HEK293 (cell line): ENCODE measurements around the gene DPY19L3.

ENCODE experiments used
- INSM2 ChIP-seq: fragments of 450-650 bp; formaldehyde crosslinking; IDR thresholded peaks from 2 replicates; pipeline ENCODE4 v1.5.1; 2016; ENCODE audit warnings: missing biosample characterization, missing genetic modification characterization
- KLF1 ChIP-seq: fragments of 450-650 bp; formaldehyde crosslinking; IDR thresholded peaks from 2 replicates; pipeline ENCODE4 v1.5.1; 2016; ENCODE audit warnings: missing biosample characterization, missing genetic modification characterization
- KLF7 ChIP-seq: fragments of 450-650 bp; formaldehyde crosslinking; IDR thresholded peaks from 2 replicates; pipeline ENCODE4 v1.5.1; 2016; ENCODE audit warnings: missing biosample characterization, missing genetic modification characterization, borderline replicate concordance
- KLF9 ChIP-seq: fragments of 450-650 bp; formaldehyde crosslinking; IDR thresholded peaks from 2 replicates; pipeline ENCODE4 v1.5.1; 2016; ENCODE audit warnings: missing biosample characterization, missing genetic modification characterization, low read depth
- REPIN1 ChIP-seq: fragments of 450-650 bp; formaldehyde crosslinking; IDR thresholded peaks from 2 replicates; pipeline ENCODE4 v1.5.1; 2017; ENCODE audit warnings: missing biosample characterization, missing genetic modification characterization, low read depth
- SCRT2 ChIP-seq: fragments of 450-650 bp; formaldehyde crosslinking; IDR thresholded peaks from 2 replicates; pipeline ENCODE4 v1.5.1; 2016; ENCODE audit warnings: missing biosample characterization, missing genetic modification characterization
- YY2 ChIP-seq: fragments of 450-650 bp; formaldehyde crosslinking; IDR thresholded peaks from 2 replicates; pipeline ENCODE4 v1.5.1; 2016; ENCODE audit warnings: missing biosample characterization, missing genetic modification characterization
- ZBTB17 ChIP-seq: fragments of 450-650 bp; formaldehyde crosslinking; IDR thresholded peaks from 2 replicates; pipeline ENCODE4 v1.5.1; 2016; ENCODE audit warnings: missing biosample characterization, missing genetic modification characterization
- ZBTB21 ChIP-seq: fragments of 450-650 bp; formaldehyde crosslinking; IDR thresholded peaks from 2 replicates; pipeline ENCODE4 v1.5.1; 2017; ENCODE audit warnings: missing biosample characterization, missing genetic modification characterization
- ZBTB49 ChIP-seq: fragments of 450-650 bp; formaldehyde crosslinking; IDR thresholded peaks from 2 replicates; pipeline ENCODE4 v1.5.1; 2016; ENCODE audit warnings: missing biosample characterization, missing genetic modification characterization, low read depth
- ZFP41 ChIP-seq: fragments of 450-650 bp; formaldehyde crosslinking; IDR thresholded peaks from 2 replicates; pipeline ENCODE4 v1.5.1; 2016; ENCODE audit warnings: missing biosample characterization, missing genetic modification characterization, borderline replicate concordance
- ZNF121 ChIP-seq: fragments of 450-650 bp; formaldehyde crosslinking; IDR thresholded peaks from 2 replicates; pipeline ENCODE4 v1.5.1; 2016; ENCODE audit warnings: missing biosample characterization, missing genetic modification characterization
- ZNF132 ChIP-seq: fragments of 450-650 bp; formaldehyde crosslinking; IDR thresholded peaks from 2 replicates; pipeline ENCODE4 v1.5.1; 2017; ENCODE audit warnings: missing biosample characterization, missing genetic modification characterization, borderline replicate concordance
- ZNF138 ChIP-seq: fragments of 450-650 bp; formaldehyde crosslinking; IDR thresholded peaks from 2 replicates; pipeline ENCODE4 v1.5.1; 2016; ENCODE audit warnings: missing biosample characterization, missing genetic modification characterization, borderline replicate concordance
- ZNF341 ChIP-seq: fragments of 450-650 bp; formaldehyde crosslinking; IDR thresholded peaks from 2 replicates; pipeline ENCODE4; 2016; ENCODE audit warnings: low read depth, missing biosample characterization, missing genetic modification characterization
- ZNF391 ChIP-seq: fragments of 450-650 bp; formaldehyde crosslinking; IDR thresholded peaks from 2 replicates; pipeline ENCODE4 v1.5.1; 2016; ENCODE audit warnings: low read depth, missing biosample characterization, missing genetic modification characterization, borderline replicate concordance
- ZNF394 ChIP-seq: fragments of 450-650 bp; formaldehyde crosslinking; IDR thresholded peaks from 2 replicates; pipeline ENCODE4 v1.5.1; 2016; ENCODE audit warnings: missing biosample characterization, missing genetic modification characterization, mild to moderate bottlenecking, moderate library complexity, borderline replicate concordance
- ZNF501 ChIP-seq: fragments of 450-650 bp; formaldehyde crosslinking; IDR thresholded peaks from 2 replicates; pipeline ENCODE4 v1.5.1; 2016; ENCODE audit warnings: missing biosample characterization, missing genetic modification characterization
- ZNF558 ChIP-seq: fragments of 450-650 bp; formaldehyde crosslinking; IDR thresholded peaks from 2 replicates; pipeline ENCODE4 v1.5.1; 2016; ENCODE audit warnings: missing biosample characterization, missing genetic modification characterization
- ZNF561 ChIP-seq: fragments of 450-650 bp; IDR thresholded peaks from 2 replicates; pipeline ENCODE4 v1.5.1; 2018; ENCODE audit warnings: missing biosample characterization, missing genetic modification characterization, borderline replicate concordance
- ZNF600 ChIP-seq: fragments of 450-650 bp; formaldehyde crosslinking; IDR thresholded peaks from 2 replicates; pipeline ENCODE4 v1.5.1; 2016; ENCODE audit warnings: missing biosample characterization, missing genetic modification characterization
- ZNF610 ChIP-seq: fragments of 450-650 bp; formaldehyde crosslinking; IDR thresholded peaks from 2 replicates; pipeline ENCODE4 v1.5.1; 2016; ENCODE audit warnings: missing biosample characterization, missing genetic modification characterization, borderline replicate concordance
- ZNF621 ChIP-seq: fragments of 450-650 bp; formaldehyde crosslinking; IDR thresholded peaks from 2 replicates; pipeline ENCODE4 v1.5.1; 2017; ENCODE audit warnings: missing biosample characterization, missing genetic modification characterization
- ZNF658 ChIP-seq: fragments of 450-650 bp; formaldehyde crosslinking; IDR thresholded peaks from 2 replicates; pipeline ENCODE4; 2016; ENCODE audit warnings: missing biosample characterization, missing genetic modification characterization
- ZNF660 ChIP-seq: fragments of 450-650 bp; IDR thresholded peaks from 2 replicates; pipeline ENCODE4 v1.5.1; 2018; ENCODE audit warnings: missing biosample characterization, mild to moderate bottlenecking, missing genetic modification characterization
- ZNF692 ChIP-seq: fragments of 450-650 bp; formaldehyde crosslinking; IDR thresholded peaks from 2 replicates; pipeline ENCODE4 v1.5.1; 2016; ENCODE audit warnings: missing biosample characterization, missing genetic modification characterization
- ZNF701 ChIP-seq: fragments of 450-650 bp; formaldehyde crosslinking; IDR thresholded peaks from 2 replicates; pipeline ENCODE4 v1.5.1; 2016; ENCODE audit warnings: missing biosample characterization, missing genetic modification characterization
- ZNF768 ChIP-seq: fragments of 450-650 bp; formaldehyde crosslinking; IDR thresholded peaks from 2 replicates; pipeline ENCODE4 v1.5.1; 2018; ENCODE audit warnings: missing biosample characterization, mild to moderate bottlenecking, missing genetic modification characterization
- ZSCAN16 ChIP-seq: fragments of 450-650 bp; formaldehyde crosslinking; IDR thresholded peaks from 2 replicates; pipeline ENCODE4 v1.5.1; 2016; ENCODE audit warnings: missing biosample characterization, missing genetic modification characterization
- TF ChIP-seq, protein P1 (sequence below): fragments of 450-650 bp; formaldehyde crosslinking; IDR thresholded peaks from 2 replicates; pipeline ENCODE4 v1.5.1; 2016; ENCODE audit warnings: missing biosample characterization, missing genetic modification characterization
- TF ChIP-seq, protein P2 (sequence below): fragments of 450-650 bp; IDR thresholded peaks from 2 replicates; pipeline ENCODE4 v1.5.1; 2018; ENCODE audit warnings: missing biosample characterization, mild to moderate bottlenecking, missing genetic modification characterization

Gene DPY19L3

GRCh38 chr19:32406161-32407003, 812 bp downstream of the DPY19L3 start (continued):
- TF ChIP-seq, protein P1, sequence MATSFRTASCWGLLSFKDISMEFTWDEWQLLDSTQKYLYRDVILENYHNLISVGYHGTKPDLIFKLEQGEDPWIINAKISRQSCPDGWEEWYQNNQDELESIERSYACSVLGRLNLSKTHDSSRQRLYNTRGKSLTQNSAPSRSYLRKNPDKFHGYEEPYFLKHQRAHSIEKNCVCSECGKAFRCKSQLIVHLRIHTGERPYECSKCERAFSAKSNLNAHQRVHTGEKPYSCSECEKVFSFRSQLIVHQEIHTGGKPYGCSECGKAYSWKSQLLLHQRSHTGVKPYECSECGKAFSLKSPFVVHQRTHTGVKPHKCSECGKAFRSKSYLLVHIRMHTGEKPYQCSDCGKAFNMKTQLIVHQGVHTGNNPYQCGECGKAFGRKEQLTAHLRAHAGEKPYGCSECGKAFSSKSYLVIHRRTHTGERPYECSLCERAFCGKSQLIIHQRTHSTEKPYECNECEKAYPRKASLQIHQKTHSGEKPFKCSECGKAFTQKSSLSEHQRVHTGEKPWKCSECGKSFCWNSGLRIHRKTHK (tag by site-specific recombination), result no peak
- TF ChIP-seq INSM2 (tag by site-specific recombination) (peak; percentile 22; the same call in 1 of the 2 replicates), ZNF658 (tag by site-specific recombination) (no peak), ZNF132 (tag by site-specific recombination) (no peak), ZNF138 (tag by site-specific recombination) (no peak), ZSCAN16 (tag by site-specific recombination) (no peak; the same call in 1 of the 2 replicates), ZNF701 (no peak), ZFP41 (tag by site-specific recombination) (no peak), ZNF600 (peak; percentile 11; the same call in 1 of the 2 replicates), KLF9 (peak; percentile 56), REPIN1 (tag by site-specific recombination) (peak; percentile 67; the same call in 1 of the 2 replicates), ZNF768 (tag by site-specific recombination) (no peak), ZBTB49 (tag by site-specific recombination) (no peak), KLF1 (peak; percentile 47; the same call in 1 of the 2 replicates), SCRT2 (tag by site-specific recombination) (no peak), ZNF394 (tag by site-specific recombination) (peak; percentile 96), ZNF692 (tag by site-specific recombination) (peak; percentile 19; the same call in 1 of the 2 replicates), ZNF561 (tag by site-specific recombination) (0 out of 2 replicates have a peak, but pooled peaks have one; percentile 11), ZNF660 (tag by site-specific recombination) (0 out of 2 replicates have a peak, but pooled peaks have one; percentile 28), ZNF121 (peak; percentile 95), ZNF610 (tag by site-specific recombination) (peak; percentile 96), ZNF621 (no peak), ZNF341 (tag by site-specific recombination) (no peak), ZNF558 (tag by site-specific recombination) (no peak), YY2 (tag by site-specific recombination) (no peak), ZNF501 (tag by site-specific recombination) (no peak), ZBTB17 (peak; percentile 75), KLF7 (tag by site-specific recombination) (peak; percentile 59; the same call in 1 of the 2 replicates), ZBTB21 (tag by site-specific recombination) (0 out of 2 replicates have a peak, but pooled peaks have one; percentile 13), ZNF391 (no peak)
- TF ChIP-seq, protein P2, sequence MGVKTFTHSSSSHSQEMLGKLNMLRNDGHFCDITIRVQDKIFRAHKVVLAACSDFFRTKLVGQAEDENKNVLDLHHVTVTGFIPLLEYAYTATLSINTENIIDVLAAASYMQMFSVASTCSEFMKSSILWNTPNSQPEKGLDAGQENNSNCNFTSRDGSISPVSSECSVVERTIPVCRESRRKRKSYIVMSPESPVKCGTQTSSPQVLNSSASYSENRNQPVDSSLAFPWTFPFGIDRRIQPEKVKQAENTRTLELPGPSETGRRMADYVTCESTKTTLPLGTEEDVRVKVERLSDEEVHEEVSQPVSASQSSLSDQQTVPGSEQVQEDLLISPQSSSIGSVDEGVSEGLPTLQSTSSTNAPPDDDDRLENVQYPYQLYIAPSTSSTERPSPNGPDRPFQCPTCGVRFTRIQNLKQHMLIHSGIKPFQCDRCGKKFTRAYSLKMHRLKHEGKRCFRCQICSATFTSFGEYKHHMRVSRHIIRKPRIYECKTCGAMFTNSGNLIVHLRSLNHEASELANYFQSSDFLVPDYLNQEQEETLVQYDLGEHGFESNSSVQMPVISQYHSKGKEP (tag by site-specific recombination), result no peak
